ENCODE data around the gene TCAP. TPM values are rescaled to one million over a fixed set of nuclear protein-coding genes. Genes with fewer than 3 reads are reported as not detected.

Gene TCAP
- polyA plus RNA-seq, 1 experiment, result 0.12 TPM

- CTCF ChIA-PET, result interaction anchor here (2.7 kb wide), 1 partner anchor 26 kb away, joined by 20 read pairs; the partner anchor contains the start of gene MIEN1
These were observed 38.8 kb downstream of the TCAP start for GRCh38 chr17:39703913-39704312.

GRCh38 chr17:39704821-39705551 is 39.8 kb downstream of the TCAP start:
- no peaks in the 10 kb centered on the region for H3K27me3 ChIP-seq (ENCODE audit: control insufficient read depth, insufficient read depth, low read length)
- POLR2A ChIA-PET, result no interaction called here
- no peak overlapping the region for H3K4me3 ChIP-seq (ENCODE audit: low read depth, low read length)
- peak; percentile 56 for TF ChIP-seq CTCF (IDR thresholded peaks at IDR 0.05; ENCODE audit: low read depth, low read length)
- no peak overlapping the region for H3K27ac ChIP-seq (ENCODE audit: low read depth, low read length)
- DNase-seq (ENCODE audit: low read depth, low spot score), result no peak
- CTCF ChIA-PET, result interaction anchor here (0.6 to 2.7 kb wide), 3 partner anchors 13 to 25 kb away, joined by 3 to 20 read pairs (median 3); partner anchors contain the start of gene MIEN1
- no peaks in the 10 kb centered on the region for H3K9me3 ChIP-seq (ENCODE audit: control insufficient read depth, insufficient read depth, low read length)

More at GRCh38 chr17:39703913-39704312, 38.8 kb downstream of the TCAP start:
- H3K9me3 ChIP-seq (ENCODE audit: control insufficient read depth, insufficient read depth, low read length), result no peaks in the 10 kb centered on the region
- H3K27me3 ChIP-seq (ENCODE audit: control insufficient read depth, insufficient read depth, low read length), result no peaks in the 10 kb centered on the region
- TF ChIP-seq CTCF (IDR thresholded peaks at IDR 0.05; ENCODE audit: low read depth, low read length), result no peak
- POLR2A ChIA-PET, result interaction anchor here (1.2 kb wide), 1 partner anchor 27 kb away, joined by 3 read pairs; the partner anchor contains the start of gene MIEN1
- no peak for DNase-seq (ENCODE audit: low read depth, low spot score)
- H3K4me3 ChIP-seq (ENCODE audit: low read depth, low read length), result no peak overlapping the region
- H3K27ac ChIP-seq (ENCODE audit: low read depth, low read length), result no peak overlapping the region

DNA sequence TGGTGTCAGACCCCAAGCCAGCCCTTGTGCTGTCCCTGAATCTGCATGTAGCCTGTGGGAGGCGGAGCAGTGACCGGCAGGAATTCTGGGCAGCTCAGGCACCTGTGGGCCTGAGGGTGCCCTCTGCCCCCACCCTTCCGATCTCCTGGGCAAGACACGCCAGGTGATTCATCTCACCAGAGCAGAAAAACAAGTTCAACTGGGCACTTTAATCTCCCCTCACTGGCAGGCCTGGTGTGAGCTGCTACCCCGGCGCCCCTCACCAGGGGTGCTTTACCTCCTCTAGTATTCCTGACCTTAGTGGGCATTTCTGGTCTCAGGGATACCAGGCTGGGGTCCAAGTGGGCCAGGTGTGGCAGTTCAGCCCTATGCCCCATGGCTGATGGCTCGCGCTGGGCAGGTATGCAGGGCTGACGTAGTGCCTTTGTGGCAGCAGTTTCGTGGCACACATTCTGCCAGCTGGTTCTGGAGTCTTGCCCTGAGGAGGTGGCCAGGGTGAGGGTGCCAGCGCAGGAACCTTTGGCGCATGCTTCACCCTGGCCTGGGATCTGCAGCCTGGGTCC is 40.7 kb downstream of the TCAP start:
- no peak overlapping the region for H3K27ac ChIP-seq (ENCODE audit: low read depth, low read length)
- no peak for DNase-seq (ENCODE audit: low read depth, low spot score)
- no peaks in the 10 kb centered on the region for H3K27me3 ChIP-seq (ENCODE audit: control insufficient read depth, insufficient read depth, low read length)
- no peak overlapping the region for H3K4me3 ChIP-seq (ENCODE audit: low read depth, low read length)
- CTCF ChIA-PET, result interaction anchor here (0.9 kb wide), 1 partner anchor 13 kb away, joined by 3 read pairs; no protein-coding TSS in a partner anchor
- TF ChIP-seq CTCF (IDR thresholded peaks at IDR 0.05; ENCODE audit: low read depth, low read length), result no peak
- H3K9me3 ChIP-seq (ENCODE audit: control insufficient read depth, insufficient read depth, low read length), result no peaks in the 10 kb centered on the region
- POLR2A ChIA-PET, result no interaction called here

DNA sequence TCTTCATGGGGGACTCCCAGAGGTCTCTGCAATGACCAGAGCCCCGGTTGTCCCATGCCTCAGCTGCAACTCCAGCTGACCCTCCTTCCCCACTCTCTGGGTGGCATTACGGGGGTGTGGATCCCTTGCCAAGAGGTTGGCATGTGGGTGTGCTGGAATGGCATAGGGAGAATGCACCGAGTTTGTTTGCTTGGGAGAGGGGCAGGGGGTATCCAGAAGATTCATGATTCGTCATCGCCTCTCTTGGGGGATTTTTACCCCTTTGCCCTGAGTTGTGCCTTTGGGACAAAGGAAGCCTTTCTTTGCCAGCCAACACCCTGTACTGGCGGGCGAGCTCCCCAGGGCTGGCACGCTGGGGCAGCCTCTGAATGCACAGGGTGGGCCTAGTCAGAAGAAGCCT is 41.2 kb downstream of the TCAP start:
- Histone ChIP-seq H3K27ac (ENCODE audit: low read depth, low read length) (no peak overlapping the region), H3K4me3 (ENCODE audit: low read depth, low read length) (no peak overlapping the region), H3K9me3 (ENCODE audit: control insufficient read depth, insufficient read depth, low read length) (no peaks in the 10 kb centered on the region), H3K27me3 (ENCODE audit: control insufficient read depth, insufficient read depth, low read length) (no peaks in the 10 kb centered on the region)
- DNase-seq (ENCODE audit: low read depth, low spot score), result no peak
- CTCF ChIA-PET, result no interaction called here
- POLR2A ChIA-PET, result no interaction called here
- TF ChIP-seq CTCF (IDR thresholded peaks at IDR 0.05; ENCODE audit: low read depth, low read length), result no peak

DNA sequence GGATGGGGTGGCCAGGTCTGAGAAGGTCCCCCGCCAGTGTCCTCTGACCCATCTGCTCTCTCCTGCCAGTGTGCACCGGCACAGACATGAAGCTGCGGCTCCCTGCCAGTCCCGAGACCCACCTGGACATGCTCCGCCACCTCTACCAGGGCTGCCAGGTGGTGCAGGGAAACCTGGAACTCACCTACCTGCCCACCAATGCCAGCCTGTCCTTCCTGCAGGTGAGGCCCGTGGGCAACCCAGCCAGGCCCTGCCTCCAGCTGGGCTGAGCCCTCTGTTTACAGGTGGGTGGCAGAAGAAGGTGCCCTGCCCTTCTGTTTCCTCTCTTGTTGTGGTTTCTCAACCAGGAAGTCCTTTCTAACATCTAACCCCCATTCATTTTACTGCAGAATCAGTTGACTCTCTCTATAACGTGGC is 41.8 kb downstream of the TCAP start:
- H3K27me3 ChIP-seq (ENCODE audit: control insufficient read depth, insufficient read depth, low read length), result no peaks in the 10 kb centered on the region
- POLR2A ChIA-PET, result interaction anchor here (0.7 kb wide), 1 partner anchor 23 kb away, joined by 4 read pairs; the partner anchor contains the start of gene MIEN1
- no peaks in the 10 kb centered on the region for H3K9me3 ChIP-seq (ENCODE audit: control insufficient read depth, insufficient read depth, low read length)
- DNase-seq (ENCODE audit: low read depth, low spot score), result no peak
- H3K4me3 ChIP-seq (ENCODE audit: low read depth, low read length), result no peak overlapping the region
- TF ChIP-seq CTCF (IDR thresholded peaks at IDR 0.05; ENCODE audit: low read depth, low read length), result no peak
- no peak overlapping the region for H3K27ac ChIP-seq (ENCODE audit: low read depth, low read length)
- CTCF ChIA-PET, result no interaction called here
